HG03571 (cell line): ENCODE measurements around the gene OBP2A.
"Not testable (repeated sequence)": the region's sequence is repeated elsewhere in the genome, so short reads cannot be mapped to it uniquely, and the experiment has no call there.

Experiments
- ATAC-seq: cut with Tn5 transposase; IDR thresholded peaks from one replicate; pipeline ENCODE4 v1.9.1; 2021; ENCODE audit not compliant: unreplicated experiment

The OBP2A gene

GRCh38 chr9:135509458-135509857, 36.5 kb upstream of the OBP2A start:
- no peak for ATAC-seq

- no peak for ATAC-seq
Measured at GRCh38 chr9:135512241-135512603, 33.7 kb upstream of the OBP2A start.

GRCh38 chr9:135512904-135513303, 33.0 kb upstream of the OBP2A start:
- ATAC-seq, result no peak

- no peak for ATAC-seq
Measured at GRCh38 chr9:135513351-135513846, 32.5 kb upstream of the OBP2A start.

GRCh38 chr9:135513906-135514305, 32.0 kb upstream of the OBP2A start:
- ATAC-seq, result not testable (repeated sequence)

GRCh38 chr9:135514342-135515082, 31.4 kb upstream of the OBP2A start:
- no peak for ATAC-seq

- ATAC-seq, result no peak
Measured at GRCh38 chr9:135515083-135515951, 30.6 kb upstream of the OBP2A start.

- no peak for ATAC-seq
Measured at GRCh38 chr9:135516132-135516860, 29.6 kb upstream of the OBP2A start.

GRCh38 chr9:135517407-135517822, 28.5 kb upstream of the OBP2A start:
- ATAC-seq, result no peak

- ATAC-seq, result no peak
Measured at GRCh38 chr9:135519179-135519971, 26.6 kb upstream of the OBP2A start.

GRCh38 chr9:135520916-135521607, 24.9 kb upstream of the OBP2A start, which contains the start of gene LCN1:
Gene LCN1 (plus strand): TSS chr9:135521440. CDS start chr9:135521498, 58 bp downstream.
- ATAC-seq, result no peak

GRCh38 chr9:135521608-135522095, 24.3 kb upstream of the OBP2A start:
- no peak for ATAC-seq

GRCh38 chr9:135522137-135522877, 23.6 kb upstream of the OBP2A start:
- no peak for ATAC-seq

- ATAC-seq, result no peak
Measured at GRCh38 chr9:135522931-135523330, 23.0 kb upstream of the OBP2A start.

- ATAC-seq, result no peak
Measured at GRCh38 chr9:135523521-135524129, 22.3 kb upstream of the OBP2A start.

GRCh38 chr9:135524130-135524861, 21.6 kb upstream of the OBP2A start:
- no peak for ATAC-seq

GRCh38 chr9:135525241-135526088, 20.5 kb upstream of the OBP2A start:
- ATAC-seq, result no peak
